ENCODE data around the gene PHACTR4.

Gene PHACTR4

DNA sequence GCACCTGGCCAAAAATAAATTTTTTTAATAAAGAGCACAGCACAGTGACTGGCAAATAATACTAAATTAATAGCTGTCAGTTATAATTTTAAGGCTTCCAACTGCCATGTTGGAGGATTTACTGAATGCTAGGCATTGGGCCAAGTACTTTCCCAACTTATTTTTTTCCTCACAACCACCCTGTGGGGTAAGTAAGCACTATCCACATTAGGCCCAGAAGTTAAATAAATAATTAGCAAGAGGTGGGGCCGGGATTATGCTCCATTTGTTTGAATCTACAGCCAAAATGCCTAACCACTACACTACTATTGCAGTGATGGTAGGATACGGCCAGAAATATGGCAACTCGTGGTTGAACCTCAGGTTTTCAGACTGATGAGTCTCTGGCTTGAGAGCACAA, 178.8 kb downstream of the PHACTR4 start:
- CTCF ChIA-PET, result no interaction called here
- POLR2A ChIA-PET, result interaction anchor here (1.3 kb wide), 1 partner anchor 33 kb away, joined by 3 read pairs; no protein-coding TSS in a partner anchor
- no peak for DNase-seq (ENCODE audit: extremely low spot score)

More for the DNA sequence above, 178.8 kb downstream of the PHACTR4 start:
- TF ChIP-seq FOXA1 (IDR thresholded peaks at IDR 0.05), result no peak
- no peak for TF ChIP-seq ARNT (IDR thresholded peaks at IDR 0.05)
- no peak for TF ChIP-seq ZNF384 (IDR thresholded peaks at IDR 0.05)
- TF ChIP-seq TARDBP (IDR thresholded peaks at IDR 0.05), result no peak
- no peak for TF ChIP-seq L3MBTL2 (conservative IDR thresholded peaks at IDR 0.05)
- TF ChIP-seq SUZ12 (IDR thresholded peaks at IDR 0.05), result no peak
- TF ChIP-seq CTBP1 (IDR thresholded peaks at IDR 0.05; ENCODE audit: borderline replicate concordance), result no peak
- TF ChIP-seq FOXK2 (IDR thresholded peaks at IDR 0.05), result no peak
- TF ChIP-seq ELF4 (IDR thresholded peaks at IDR 0.05), result no peak
- TF ChIP-seq, protein P1, sequence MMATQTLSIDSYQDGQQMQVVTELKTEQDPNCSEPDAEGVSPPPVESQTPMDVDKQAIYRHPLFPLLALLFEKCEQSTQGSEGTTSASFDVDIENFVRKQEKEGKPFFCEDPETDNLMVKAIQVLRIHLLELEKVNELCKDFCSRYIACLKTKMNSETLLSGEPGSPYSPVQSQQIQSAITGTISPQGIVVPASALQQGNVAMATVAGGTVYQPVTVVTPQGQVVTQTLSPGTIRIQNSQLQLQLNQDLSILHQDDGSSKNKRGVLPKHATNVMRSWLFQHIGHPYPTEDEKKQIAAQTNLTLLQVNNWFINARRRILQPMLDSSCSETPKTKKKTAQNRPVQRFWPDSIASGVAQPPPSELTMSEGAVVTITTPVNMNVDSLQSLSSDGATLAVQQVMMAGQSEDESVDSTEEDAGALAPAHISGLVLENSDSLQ (IDR thresholded peaks at IDR 0.05), result no peak
- no peak for TF ChIP-seq FOXM1 (IDR thresholded peaks at IDR 0.05; ENCODE audit: borderline replicate concordance)
- TF ChIP-seq HDGF (IDR thresholded peaks at IDR 0.05; ENCODE audit: borderline replicate concordance), result no peak
- TF ChIP-seq LEF1 (IDR thresholded peaks at IDR 0.05; ENCODE audit: borderline replicate concordance), result no peak
